ENCODE data around the gene CENPX. TPM values are rescaled to one million over a fixed set of nuclear protein-coding genes. Genes with fewer than 3 reads are reported as not detected.
A peak's percentile ranks its signal among the peaks of the same experiment; 100 is the strongest.

CENPX gene
- total RNA-seq, 1 donor from 2014 or later: 59.9 TPM

DNA sequence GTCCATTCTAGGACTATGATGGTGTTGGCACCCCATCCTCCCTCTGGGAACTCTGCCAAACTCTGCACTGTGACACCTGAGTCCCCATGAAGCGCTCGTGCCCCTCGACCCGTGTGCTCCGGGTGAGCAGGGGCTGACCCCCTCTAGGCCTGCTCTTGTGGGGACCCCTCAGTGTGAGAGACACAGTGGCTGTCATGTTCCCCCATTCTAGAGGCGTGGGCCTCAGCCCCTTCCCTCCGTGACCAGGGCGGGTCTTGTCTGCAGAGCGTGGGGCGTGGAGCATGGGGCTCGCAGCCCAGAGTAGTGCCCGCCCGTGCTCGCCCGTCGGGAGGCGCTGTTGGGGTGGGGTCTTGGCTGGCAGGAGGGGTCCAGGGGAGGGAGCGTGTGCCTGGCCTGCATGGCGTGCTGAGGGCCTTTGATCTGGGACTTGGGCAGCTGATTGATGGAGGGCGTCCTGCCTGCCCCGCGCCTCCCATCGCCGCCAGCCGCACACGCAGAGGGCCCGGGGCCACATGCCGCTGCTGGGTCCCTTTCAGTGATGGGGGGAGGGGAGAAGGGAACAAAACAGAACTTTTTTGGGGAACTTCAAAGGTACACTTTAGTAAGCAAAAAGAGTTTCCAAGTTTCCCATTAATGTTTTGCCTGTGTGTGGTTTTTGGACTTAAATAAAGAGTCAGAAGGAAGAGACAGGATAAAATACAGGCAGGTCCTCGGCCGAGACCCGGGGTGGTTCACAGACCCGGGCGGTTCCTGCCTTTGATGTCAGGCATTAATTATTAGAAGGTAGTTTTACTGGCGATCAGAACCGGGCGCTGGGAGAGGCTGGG is 22.5 kb downstream of the CENPX start:
- TF ChIP-seq, protein P1, sequence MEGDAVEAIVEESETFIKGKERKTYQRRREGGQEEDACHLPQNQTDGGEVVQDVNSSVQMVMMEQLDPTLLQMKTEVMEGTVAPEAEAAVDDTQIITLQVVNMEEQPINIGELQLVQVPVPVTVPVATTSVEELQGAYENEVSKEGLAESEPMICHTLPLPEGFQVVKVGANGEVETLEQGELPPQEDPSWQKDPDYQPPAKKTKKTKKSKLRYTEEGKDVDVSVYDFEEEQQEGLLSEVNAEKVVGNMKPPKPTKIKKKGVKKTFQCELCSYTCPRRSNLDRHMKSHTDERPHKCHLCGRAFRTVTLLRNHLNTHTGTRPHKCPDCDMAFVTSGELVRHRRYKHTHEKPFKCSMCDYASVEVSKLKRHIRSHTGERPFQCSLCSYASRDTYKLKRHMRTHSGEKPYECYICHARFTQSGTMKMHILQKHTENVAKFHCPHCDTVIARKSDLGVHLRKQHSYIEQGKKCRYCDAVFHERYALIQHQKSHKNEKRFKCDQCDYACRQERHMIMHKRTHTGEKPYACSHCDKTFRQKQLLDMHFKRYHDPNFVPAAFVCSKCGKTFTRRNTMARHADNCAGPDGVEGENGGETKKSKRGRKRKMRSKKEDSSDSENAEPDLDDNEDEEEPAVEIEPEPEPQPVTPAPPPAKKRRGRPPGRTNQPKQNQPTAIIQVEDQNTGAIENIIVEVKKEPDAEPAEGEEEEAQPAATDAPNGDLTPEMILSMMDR (IDR thresholded peaks at IDR 0.05; ENCODE audit: partially characterized antibody, unreplicated experiment): no peak
- H3K9me3 Mint-ChIP-seq (ENCODE audit: unreplicated experiment): no peaks in the 10 kb centered on the region
- peaks cover 8% of the 10 kb centered on the region for H3K4me1 Mint-ChIP-seq (ENCODE audit: low read depth, unreplicated experiment)
- no peaks in the 10 kb centered on the region for H3K36me3 Mint-ChIP-seq (ENCODE audit: unreplicated experiment)
- H3K4me3 Mint-ChIP-seq (ENCODE audit: unreplicated experiment): no peak overlapping the region
- H3K27ac Mint-ChIP-seq (ENCODE audit: unreplicated experiment): no peak overlapping the region
- peaks cover 2% of the 10 kb centered on the region for H3K27me3 Mint-ChIP-seq (ENCODE audit: unreplicated experiment)
- DNase-seq: peak; percentile 18

DNA sequence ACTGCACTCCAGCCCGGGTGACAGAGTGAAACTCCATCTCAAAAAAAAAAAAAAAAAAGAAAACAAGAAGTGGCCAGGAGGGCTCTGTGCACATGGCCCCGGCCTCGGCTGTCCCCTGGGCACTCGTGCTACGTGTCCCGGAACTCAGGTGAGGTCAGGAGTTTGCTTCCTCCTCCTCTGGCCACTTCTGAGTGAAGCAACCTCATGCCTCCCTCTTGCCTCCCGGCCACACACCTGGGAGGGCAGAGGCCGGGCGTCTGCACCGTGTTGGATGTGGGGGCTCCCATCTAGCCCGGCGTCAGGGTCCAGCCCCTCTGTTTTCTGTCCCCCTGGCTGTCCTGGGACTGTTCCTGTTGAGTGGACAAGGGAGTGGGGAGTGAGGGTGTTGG is 23.1 kb downstream of the CENPX start:
- Mint-ChIP-seq H3K4me3 (ENCODE audit: unreplicated experiment) (no peak overlapping the region), H3K27ac (ENCODE audit: unreplicated experiment) (no peak overlapping the region), H3K36me3 (ENCODE audit: unreplicated experiment) (no peaks in the 10 kb centered on the region), H3K9me3 (ENCODE audit: unreplicated experiment) (no peaks in the 10 kb centered on the region), H3K27me3 (ENCODE audit: unreplicated experiment) (peaks cover 2% of the 10 kb centered on the region), H3K4me1 (ENCODE audit: low read depth, unreplicated experiment) (peaks cover 8% of the 10 kb centered on the region)
- TF ChIP-seq, protein P1 (IDR thresholded peaks at IDR 0.05; ENCODE audit: partially characterized antibody, unreplicated experiment): no peak
- no peak for DNase-seq

DNA sequence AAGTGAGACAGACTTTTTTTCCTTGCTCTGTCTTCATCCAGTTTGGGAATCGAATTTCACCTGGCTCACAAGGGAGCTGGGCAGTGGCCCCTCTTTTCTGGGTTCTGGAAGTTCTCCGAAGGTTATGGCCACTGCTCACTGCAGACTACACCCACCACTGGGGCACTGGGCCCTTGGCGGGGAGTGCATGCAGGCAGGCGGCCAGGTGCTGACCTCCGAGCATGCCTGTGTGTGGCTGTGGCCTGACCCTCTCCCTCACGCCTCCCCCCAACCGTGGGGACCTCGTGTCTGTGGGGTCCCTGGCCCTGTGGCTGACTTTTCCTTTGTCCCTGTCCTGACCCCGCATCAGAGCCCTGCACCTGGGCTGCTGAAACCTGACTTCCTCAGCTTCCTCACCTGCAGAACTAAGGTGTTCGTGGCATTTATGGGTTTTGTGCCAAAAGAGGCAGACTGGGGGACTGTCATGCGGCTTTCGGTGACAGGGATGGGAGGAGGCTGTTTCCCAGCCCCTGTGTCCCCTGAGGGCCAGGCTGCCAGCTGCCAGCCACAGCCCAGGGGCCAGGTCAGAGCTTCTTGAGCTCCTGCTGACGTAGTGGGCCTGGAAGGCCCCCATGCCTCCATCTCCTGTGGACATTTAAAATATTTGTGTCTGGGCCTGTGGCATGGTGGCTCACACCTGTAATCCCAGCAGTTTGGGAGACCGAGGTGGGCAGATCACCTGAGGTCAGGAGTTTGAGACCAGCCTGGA is 23.8 kb downstream of the CENPX start:
- TF ChIP-seq, protein P1 (IDR thresholded peaks at IDR 0.05; ENCODE audit: partially characterized antibody, unreplicated experiment): no peak
- peaks cover 10% of the 10 kb centered on the region for H3K4me1 Mint-ChIP-seq (ENCODE audit: low read depth, unreplicated experiment)
- no peak overlapping the region for H3K4me3 Mint-ChIP-seq (ENCODE audit: unreplicated experiment)
- H3K27ac Mint-ChIP-seq (ENCODE audit: unreplicated experiment): no peak overlapping the region
- no peaks in the 10 kb centered on the region for H3K9me3 Mint-ChIP-seq (ENCODE audit: unreplicated experiment)
- no peak for DNase-seq
- H3K27me3 Mint-ChIP-seq (ENCODE audit: unreplicated experiment): peaks cover 2% of the 10 kb centered on the region
- H3K36me3 Mint-ChIP-seq (ENCODE audit: unreplicated experiment): no peaks in the 10 kb centered on the region

DNA sequence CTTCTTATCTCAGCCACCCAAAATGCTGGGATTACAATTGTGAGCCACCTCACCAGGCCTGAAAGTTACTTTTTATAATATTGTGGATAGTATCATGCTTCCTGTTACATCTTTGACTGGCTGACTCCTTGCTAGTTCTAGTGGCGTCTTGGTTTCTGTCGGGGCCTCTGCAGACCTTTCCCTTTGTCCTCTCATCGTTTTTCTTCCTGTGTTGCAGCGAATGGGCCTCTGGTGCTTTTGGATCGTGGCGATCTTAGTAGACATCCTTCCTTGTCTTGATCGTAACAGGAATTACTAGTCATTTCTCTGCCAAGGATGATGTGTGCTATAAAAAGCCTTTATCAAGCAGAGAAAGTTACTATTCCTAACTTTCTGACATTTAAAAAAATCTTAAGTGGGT is 24.5 kb downstream of the CENPX start:
- no peaks in the 10 kb centered on the region for H3K36me3 Mint-ChIP-seq (ENCODE audit: unreplicated experiment)
- H3K4me1 Mint-ChIP-seq (ENCODE audit: low read depth, unreplicated experiment): peaks cover 15% of the 10 kb centered on the region
- no peak overlapping the region for H3K27ac Mint-ChIP-seq (ENCODE audit: unreplicated experiment)
- TF ChIP-seq, protein P1 (IDR thresholded peaks at IDR 0.05; ENCODE audit: partially characterized antibody, unreplicated experiment): no peak
- H3K27me3 Mint-ChIP-seq (ENCODE audit: unreplicated experiment): peaks cover 2% of the 10 kb centered on the region
- H3K4me3 Mint-ChIP-seq (ENCODE audit: unreplicated experiment): no peak overlapping the region
- DNase-seq: no peak
- H3K9me3 Mint-ChIP-seq (ENCODE audit: unreplicated experiment): peaks cover 3% of the 10 kb centered on the region

All from glutamatergic neuron (in vitro differentiated cells).